Hepatic stellate cell (primary cell): ENCODE data around the gene ACOT8.

ENCODE experiments used
- DNase-seq: peaks from one replicate; pipeline ENCODE4 v3.0.0; 2011; ENCODE audit warnings: low spot score

Gene ACOT8

DNA sequence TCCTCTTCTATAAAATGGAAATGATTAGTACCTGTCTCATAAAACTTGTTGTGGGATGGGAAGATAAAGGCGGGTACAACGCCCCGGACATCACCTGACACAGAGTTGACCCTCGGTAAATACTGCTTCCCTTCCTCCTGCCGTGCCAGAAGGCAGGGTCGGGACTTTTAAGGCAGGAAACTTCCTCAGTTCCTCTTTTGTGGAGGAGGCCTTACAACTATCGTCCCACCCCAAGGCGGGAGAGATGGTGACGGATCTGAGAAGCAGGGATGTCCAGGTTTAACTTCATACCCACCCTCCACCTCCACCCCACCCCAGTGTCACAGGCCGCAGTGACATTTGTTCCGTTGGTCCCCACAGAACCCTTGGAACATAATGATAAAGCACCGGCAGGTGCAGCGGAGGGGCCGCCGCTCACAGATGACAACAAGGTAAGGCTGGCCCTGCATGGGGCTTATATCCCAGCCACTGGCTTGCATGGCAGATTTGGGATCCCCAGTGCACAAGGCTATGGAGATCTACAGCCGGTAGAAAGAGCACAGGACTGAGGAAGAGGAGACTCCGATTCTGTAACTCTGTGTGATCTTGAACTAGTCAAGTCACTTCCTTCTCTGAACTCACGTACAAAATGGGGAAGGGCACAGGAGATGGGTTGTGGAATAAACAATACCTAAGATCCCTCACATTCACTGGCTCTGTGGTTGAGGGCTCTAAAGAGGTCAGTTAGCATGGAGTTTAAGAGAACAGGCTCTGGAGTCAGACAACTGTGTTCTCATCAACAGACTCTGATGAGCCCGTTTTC is 64.7 kb downstream of the ACOT8 start:
- no peak for DNase-seq
